ENCODE measurements around the gene FMNL2.

Gene FMNL2

DNA sequence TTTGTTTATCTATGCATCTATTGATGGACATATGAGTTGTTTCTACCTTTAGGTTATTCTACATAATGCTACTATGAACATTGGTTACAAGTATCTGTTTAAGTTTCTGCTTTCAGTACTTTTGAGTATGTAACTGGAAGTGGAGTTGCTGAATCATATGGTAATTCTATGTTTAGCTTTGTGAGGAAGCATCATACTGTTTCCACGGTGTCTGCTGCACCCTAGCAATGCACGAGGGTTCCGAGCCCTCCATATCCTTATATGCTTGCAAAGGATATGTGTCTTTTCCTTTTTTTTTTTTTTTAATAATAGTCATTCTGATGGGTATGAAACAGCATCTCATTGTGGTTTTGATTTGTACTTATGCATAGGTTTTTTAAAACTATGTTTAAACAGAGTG lies 83.7 kb downstream of the FMNL2 start:
- no peak for ATAC-seq
- TF ChIP-seq ISL1 (CRISPR knock-in tag; IDR thresholded peaks at IDR 0.05): no peak
- no peak for TF ChIP-seq TOX (CRISPR knock-in tag; IDR thresholded peaks at IDR 0.05; ENCODE audit: borderline replicate concordance)
- TF ChIP-seq GLIS3 (CRISPR knock-in tag; IDR thresholded peaks at IDR 0.05): no peak
- TF ChIP-seq, protein P1, sequence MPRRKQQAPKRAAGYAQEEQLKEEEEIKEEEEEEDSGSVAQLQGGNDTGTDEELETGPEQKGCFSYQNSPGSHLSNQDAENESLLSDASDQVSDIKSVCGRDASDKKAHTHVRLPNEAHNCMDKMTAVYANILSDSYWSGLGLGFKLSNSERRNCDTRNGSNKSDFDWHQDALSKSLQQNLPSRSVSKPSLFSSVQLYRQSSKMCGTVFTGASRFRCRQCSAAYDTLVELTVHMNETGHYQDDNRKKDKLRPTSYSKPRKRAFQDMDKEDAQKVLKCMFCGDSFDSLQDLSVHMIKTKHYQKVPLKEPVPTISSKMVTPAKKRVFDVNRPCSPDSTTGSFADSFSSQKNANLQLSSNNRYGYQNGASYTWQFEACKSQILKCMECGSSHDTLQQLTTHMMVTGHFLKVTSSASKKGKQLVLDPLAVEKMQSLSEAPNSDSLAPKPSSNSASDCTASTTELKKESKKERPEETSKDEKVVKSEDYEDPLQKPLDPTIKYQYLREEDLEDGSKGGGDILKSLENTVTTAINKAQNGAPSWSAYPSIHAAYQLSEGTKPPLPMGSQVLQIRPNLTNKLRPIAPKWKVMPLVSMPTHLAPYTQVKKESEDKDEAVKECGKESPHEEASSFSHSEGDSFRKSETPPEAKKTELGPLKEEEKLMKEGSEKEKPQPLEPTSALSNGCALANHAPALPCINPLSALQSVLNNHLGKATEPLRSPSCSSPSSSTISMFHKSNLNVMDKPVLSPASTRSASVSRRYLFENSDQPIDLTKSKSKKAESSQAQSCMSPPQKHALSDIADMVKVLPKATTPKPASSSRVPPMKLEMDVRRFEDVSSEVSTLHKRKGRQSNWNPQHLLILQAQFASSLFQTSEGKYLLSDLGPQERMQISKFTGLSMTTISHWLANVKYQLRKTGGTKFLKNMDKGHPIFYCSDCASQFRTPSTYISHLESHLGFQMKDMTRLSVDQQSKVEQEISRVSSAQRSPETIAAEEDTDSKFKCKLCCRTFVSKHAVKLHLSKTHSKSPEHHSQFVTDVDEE (CRISPR knock-in tag; IDR thresholded peaks at IDR 0.05): no peak
- TF ChIP-seq OSR1 (CRISPR knock-in tag; IDR thresholded peaks at IDR 0.05): no peak
- TF ChIP-seq ESRRG (CRISPR knock-in tag; IDR thresholded peaks at IDR 0.05): no peak
- TF ChIP-seq ZC3H10 (CRISPR knock-in tag; IDR thresholded peaks at IDR 0.05): no peak
- no peak for TF ChIP-seq ZNF565 (CRISPR knock-in tag; conservative IDR thresholded peaks at IDR 0.05; ENCODE audit: low read depth)
- TF ChIP-seq, protein P2, sequence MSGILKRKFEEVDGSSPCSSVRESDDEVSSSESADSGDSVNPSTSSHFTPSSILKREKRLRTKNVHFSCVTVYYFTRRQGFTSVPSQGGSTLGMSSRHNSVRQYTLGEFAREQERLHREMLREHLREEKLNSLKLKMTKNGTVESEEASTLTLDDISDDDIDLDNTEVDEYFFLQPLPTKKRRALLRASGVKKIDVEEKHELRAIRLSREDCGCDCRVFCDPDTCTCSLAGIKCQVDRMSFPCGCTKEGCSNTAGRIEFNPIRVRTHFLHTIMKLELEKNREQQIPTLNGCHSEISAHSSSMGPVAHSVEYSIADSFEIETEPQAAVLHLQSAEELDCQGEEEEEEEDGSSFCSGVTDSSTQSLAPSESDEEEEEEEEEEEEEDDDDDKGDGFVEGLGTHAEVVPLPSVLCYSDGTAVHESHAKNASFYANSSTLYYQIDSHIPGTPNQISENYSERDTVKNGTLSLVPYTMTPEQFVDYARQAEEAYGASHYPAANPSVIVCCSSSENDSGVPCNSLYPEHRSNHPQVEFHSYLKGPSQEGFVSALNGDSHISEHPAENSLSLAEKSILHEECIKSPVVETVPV (CRISPR knock-in tag; IDR thresholded peaks at IDR 0.05): no peak
- no peak for TF ChIP-seq CSDC2 (CRISPR knock-in tag; IDR thresholded peaks at IDR 0.05)
- TF ChIP-seq, protein P3, sequence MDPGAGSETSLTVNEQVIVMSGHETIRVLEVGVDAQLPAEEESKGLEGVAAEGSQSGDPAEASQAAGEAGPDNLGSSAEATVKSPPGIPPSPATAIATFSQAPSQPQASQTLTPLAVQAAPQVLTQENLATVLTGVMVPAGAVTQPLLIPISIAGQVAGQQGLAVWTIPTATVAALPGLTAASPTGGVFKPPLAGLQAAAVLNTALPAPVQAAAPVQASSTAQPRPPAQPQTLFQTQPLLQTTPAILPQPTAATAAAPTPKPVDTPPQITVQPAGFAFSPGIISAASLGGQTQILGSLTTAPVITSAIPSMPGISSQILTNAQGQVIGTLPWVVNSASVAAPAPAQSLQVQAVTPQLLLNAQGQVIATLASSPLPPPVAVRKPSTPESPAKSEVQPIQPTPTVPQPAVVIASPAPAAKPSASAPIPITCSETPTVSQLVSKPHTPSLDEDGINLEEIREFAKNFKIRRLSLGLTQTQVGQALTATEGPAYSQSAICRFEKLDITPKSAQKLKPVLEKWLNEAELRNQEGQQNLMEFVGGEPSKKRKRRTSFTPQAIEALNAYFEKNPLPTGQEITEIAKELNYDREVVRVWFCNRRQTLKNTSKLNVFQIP (CRISPR knock-in tag; IDR thresholded peaks at IDR 0.05; ENCODE audit: borderline replicate concordance, low read depth): no peak
- no peak for TF ChIP-seq SNAI2 (CRISPR knock-in tag; IDR thresholded peaks at IDR 0.05)
- TF ChIP-seq, protein P4, sequence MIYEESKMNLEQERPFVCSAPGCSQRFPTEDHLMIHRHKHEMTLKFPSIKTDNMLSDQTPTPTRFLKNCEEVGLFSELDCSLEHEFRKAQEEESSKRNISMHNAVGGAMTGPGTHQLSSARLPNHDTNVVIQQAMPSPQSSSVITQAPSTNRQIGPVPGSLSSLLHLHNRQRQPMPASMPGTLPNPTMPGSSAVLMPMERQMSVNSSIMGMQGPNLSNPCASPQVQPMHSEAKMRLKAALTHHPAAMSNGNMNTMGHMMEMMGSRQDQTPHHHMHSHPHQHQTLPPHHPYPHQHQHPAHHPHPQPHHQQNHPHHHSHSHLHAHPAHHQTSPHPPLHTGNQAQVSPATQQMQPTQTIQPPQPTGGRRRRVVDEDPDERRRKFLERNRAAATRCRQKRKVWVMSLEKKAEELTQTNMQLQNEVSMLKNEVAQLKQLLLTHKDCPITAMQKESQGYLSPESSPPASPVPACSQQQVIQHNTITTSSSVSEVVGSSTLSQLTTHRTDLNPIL (CRISPR knock-in tag; IDR thresholded peaks at IDR 0.05; ENCODE audit: low read depth): no peak
- no peak for TF ChIP-seq PPARA (CRISPR knock-in tag; IDR thresholded peaks at IDR 0.05; ENCODE audit: borderline replicate concordance)
- TF ChIP-seq ARNTL (CRISPR knock-in tag; IDR thresholded peaks at IDR 0.05; ENCODE audit: borderline replicate concordance, low read depth): no peak
- TF ChIP-seq TCF4 (CRISPR knock-in tag; IDR thresholded peaks at IDR 0.05; ENCODE audit: borderline replicate concordance): no peak
- TF ChIP-seq, protein P5, sequence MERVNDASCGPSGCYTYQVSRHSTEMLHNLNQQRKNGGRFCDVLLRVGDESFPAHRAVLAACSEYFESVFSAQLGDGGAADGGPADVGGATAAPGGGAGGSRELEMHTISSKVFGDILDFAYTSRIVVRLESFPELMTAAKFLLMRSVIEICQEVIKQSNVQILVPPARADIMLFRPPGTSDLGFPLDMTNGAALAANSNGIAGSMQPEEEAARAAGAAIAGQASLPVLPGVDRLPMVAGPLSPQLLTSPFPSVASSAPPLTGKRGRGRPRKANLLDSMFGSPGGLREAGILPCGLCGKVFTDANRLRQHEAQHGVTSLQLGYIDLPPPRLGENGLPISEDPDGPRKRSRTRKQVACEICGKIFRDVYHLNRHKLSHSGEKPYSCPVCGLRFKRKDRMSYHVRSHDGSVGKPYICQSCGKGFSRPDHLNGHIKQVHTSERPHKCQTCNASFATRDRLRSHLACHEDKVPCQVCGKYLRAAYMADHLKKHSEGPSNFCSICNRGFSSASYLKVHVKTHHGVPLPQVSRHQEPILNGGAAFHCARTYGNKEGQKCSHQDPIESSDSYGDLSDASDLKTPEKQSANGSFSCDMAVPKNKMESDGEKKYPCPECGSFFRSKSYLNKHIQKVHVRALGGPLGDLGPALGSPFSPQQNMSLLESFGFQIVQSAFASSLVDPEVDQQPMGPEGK (CRISPR knock-in tag; IDR thresholded peaks at IDR 0.05; ENCODE audit: borderline replicate concordance): no peak
- no peak for TF ChIP-seq ZNF8 (CRISPR knock-in tag; IDR thresholded peaks at IDR 0.05)

DNA sequence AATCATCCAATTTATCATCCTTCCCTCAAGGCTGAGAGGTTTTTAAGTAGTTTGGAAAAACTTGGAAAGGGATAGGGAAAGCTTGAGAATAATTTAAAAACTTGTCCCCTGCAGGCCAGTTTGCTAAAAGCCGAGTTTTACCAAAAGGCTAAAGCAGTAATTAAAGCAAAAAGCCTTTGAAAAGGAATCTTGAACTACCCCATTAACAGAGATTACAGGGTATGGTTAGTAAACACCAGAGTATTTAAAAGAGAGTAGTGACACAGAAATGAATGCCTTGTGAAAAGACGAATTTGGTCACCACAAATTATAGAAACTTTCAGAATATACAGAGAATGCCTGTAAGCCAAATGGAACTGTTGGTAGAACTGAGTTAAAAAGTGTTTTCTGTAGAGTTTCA lies 85.0 kb downstream of the FMNL2 start:
- ATAC-seq: no peak
- TF ChIP-seq ISL1 (CRISPR knock-in tag; IDR thresholded peaks at IDR 0.05) (0 out of 2 replicates have a peak, but pooled peaks have one; percentile 6), ZFP3 (CRISPR knock-in tag; IDR thresholded peaks at IDR 0.05) (no peak), CSDC2 (CRISPR knock-in tag; IDR thresholded peaks at IDR 0.05) (no peak)

DNA sequence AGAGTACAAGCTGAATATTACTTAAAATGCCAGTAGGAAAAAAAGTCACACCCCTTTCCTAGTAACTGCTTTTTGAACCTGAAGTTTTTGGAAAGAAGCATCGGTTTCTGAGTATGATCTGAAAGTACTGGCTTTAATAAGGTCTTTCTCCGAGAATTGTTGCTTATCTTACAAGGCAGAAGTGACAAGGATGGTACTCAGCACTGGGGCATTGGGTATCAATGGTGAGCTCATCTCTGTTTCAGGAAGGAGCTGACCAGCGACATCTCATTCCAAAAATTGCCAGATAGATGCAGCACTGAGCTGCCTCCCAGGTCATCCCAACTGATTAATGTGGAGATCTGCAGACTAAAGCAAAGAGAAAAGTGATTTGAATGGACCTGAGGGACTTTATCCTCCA lies 85.4 kb downstream of the FMNL2 start:
- peak; percentile 63 for ATAC-seq
- TF ChIP-seq ZNF565 (CRISPR knock-in tag; conservative IDR thresholded peaks at IDR 0.05; ENCODE audit: low read depth) (no peak), GLIS3 (CRISPR knock-in tag; IDR thresholded peaks at IDR 0.05) (no peak), CSDC2 (CRISPR knock-in tag; IDR thresholded peaks at IDR 0.05) (no peak), BACH2 (CRISPR knock-in tag; IDR thresholded peaks at IDR 0.05; ENCODE audit: borderline replicate concordance) (no peak), PPARA (CRISPR knock-in tag; IDR thresholded peaks at IDR 0.05; ENCODE audit: borderline replicate concordance) (no peak), ZFP3 (CRISPR knock-in tag; IDR thresholded peaks at IDR 0.05) (no peak), OSR1 (CRISPR knock-in tag; IDR thresholded peaks at IDR 0.05) (no peak), ZNF8 (CRISPR knock-in tag; IDR thresholded peaks at IDR 0.05) (no peak), TCF4 (CRISPR knock-in tag; IDR thresholded peaks at IDR 0.05; ENCODE audit: borderline replicate concordance) (no peak)
- TF ChIP-seq, protein P2 (CRISPR knock-in tag; IDR thresholded peaks at IDR 0.05): no peak
- TF ChIP-seq, protein P3 (CRISPR knock-in tag; IDR thresholded peaks at IDR 0.05; ENCODE audit: borderline replicate concordance, low read depth): no peak
